Colon (tissue), 2 donors: Measurements from ENCODE around the gene GSTP1.
"Not testable (repeated sequence)": the region's sequence is repeated elsewhere in the genome, so short reads cannot be mapped to it uniquely, and the experiment has no call there.

Source experiments
- FAIRE-seq: peaks from 2 replicates; lab custom pipeline; 2012; peaks lifted over from hg19 to GRCh38; lab: Jason Lieb, UNC
- donor health status: control.
- donor health status: control.

Gene GSTP1

GRCh38 chr11:67597963-67598362 is 14.4 kb downstream of the GSTP1 start:
- FAIRE-seq = not testable (repeated sequence)

- no peak for FAIRE-seq
These were observed 15.5 kb downstream of the GSTP1 start for GRCh38 chr11:67599149-67599548.

- FAIRE-seq = no peak
These were observed 16.9 kb downstream of the GSTP1 start for GRCh38 chr11:67600324-67601029.

GRCh38 chr11:67601098-67601497 is 17.5 kb downstream of the GSTP1 start:
- FAIRE-seq = no peak

- FAIRE-seq = not testable (repeated sequence)
These were observed 20.5 kb downstream of the GSTP1 start for GRCh38 chr11:67604119-67604518.

GRCh38 chr11:67604815-67605214 is 21.2 kb downstream of the GSTP1 start:
- FAIRE-seq = no peak

- no peak for FAIRE-seq
These were observed 21.8 kb downstream of the GSTP1 start for GRCh38 chr11:67605231-67606011.

GRCh38 chr11:67606093-67606491 is 22.5 kb downstream of the GSTP1 start:
- no peak for FAIRE-seq

- FAIRE-seq = peak; percentile 36
These were observed 23.1 kb downstream of the GSTP1 start, which contains the start of gene NDUFV1 for GRCh38 chr11:67606492-67607295. Gene NDUFV1 (plus strand): TSS chr11:67606936. CDS start chr11:67607005, 69 bp downstream.

- FAIRE-seq = no peak
These were observed 23.9 kb downstream of the GSTP1 start for GRCh38 chr11:67607507-67607906.

GRCh38 chr11:67608486-67608885 is 24.9 kb downstream of the GSTP1 start:
- FAIRE-seq = no peak

GRCh38 chr11:67609316-67609715 is 25.7 kb downstream of the GSTP1 start:
- no peak for FAIRE-seq

- FAIRE-seq = no peak
These were observed 26.8 kb downstream of the GSTP1 start for GRCh38 chr11:67610302-67610868.

- no peak for FAIRE-seq
These were observed 27.6 kb downstream of the GSTP1 start for GRCh38 chr11:67611165-67611564.

- no peak for FAIRE-seq
These were observed 28.3 kb downstream of the GSTP1 start for GRCh38 chr11:67611704-67612587.

- FAIRE-seq = no peak
These were observed 29.1 kb downstream of the GSTP1 start for GRCh38 chr11:67612751-67613150.

GRCh38 chr11:67613313-67613959 is 29.8 kb downstream of the GSTP1 start:
- FAIRE-seq = no peak

GRCh38 chr11:67613960-67614715 is 30.5 kb downstream of the GSTP1 start:
- FAIRE-seq = no peak

- no peak for FAIRE-seq
These were observed 31.4 kb downstream of the GSTP1 start for GRCh38 chr11:67614730-67615714.
